Right lobe of liver (tissue), 4 donors: ENCODE measurements around the gene MYBPC3.

ENCODE experiments used
- POLR2A ChIP-seq: fragments of 450-650 bp; IDR thresholded peaks from one replicate; pipeline ENCODE4 v1.6.1; 2017; ENCODE audit warnings: antibody characterized with exemption, mild to moderate bottlenecking
- TF ChIP-seq, protein P1 (sequence below), 4 donors: fragments of 200-600 bp in 3 of 4; fragments of 450-650 bp in 1 of 4; IDR thresholded peaks; one replicate each; pipeline versions ENCODE4 v1.5.1 to v1.8.0; 2016 to 2022; ENCODE audit warnings: antibody characterized with exemption in 4 of 4, mild to moderate bottlenecking in 2 of 4
- donor health status: DM: no; HTN: no; CAD: no.
- donor health status: DM: no; HTN: no; CAD: no.
- donor health status: DM: no; HTN: yes; CAD: no.

DNA sequence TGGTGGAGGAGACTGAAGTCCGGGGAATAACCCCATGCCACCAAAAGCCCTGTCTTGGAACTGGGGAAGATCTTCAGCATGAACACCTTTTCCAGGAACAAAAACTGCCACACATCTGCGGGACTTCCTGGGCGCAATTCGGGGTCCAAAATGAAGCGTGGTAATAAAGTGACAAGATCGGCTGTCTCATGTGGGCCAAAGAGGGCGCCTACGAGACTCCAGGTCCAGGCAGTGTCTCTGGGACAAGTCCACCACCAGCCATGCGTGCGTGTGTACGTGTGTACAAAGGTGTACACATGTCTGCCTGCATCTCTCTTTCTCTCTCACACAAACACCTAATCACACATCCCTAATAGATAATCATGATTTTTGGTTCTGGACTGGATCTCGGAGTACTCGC is 8.9 kb upstream of the MYBPC3 start:
- TF ChIP-seq, protein P1, sequence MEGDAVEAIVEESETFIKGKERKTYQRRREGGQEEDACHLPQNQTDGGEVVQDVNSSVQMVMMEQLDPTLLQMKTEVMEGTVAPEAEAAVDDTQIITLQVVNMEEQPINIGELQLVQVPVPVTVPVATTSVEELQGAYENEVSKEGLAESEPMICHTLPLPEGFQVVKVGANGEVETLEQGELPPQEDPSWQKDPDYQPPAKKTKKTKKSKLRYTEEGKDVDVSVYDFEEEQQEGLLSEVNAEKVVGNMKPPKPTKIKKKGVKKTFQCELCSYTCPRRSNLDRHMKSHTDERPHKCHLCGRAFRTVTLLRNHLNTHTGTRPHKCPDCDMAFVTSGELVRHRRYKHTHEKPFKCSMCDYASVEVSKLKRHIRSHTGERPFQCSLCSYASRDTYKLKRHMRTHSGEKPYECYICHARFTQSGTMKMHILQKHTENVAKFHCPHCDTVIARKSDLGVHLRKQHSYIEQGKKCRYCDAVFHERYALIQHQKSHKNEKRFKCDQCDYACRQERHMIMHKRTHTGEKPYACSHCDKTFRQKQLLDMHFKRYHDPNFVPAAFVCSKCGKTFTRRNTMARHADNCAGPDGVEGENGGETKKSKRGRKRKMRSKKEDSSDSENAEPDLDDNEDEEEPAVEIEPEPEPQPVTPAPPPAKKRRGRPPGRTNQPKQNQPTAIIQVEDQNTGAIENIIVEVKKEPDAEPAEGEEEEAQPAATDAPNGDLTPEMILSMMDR (IDR thresholded peaks at IDR 0.05): no peak
- no peak for TF ChIP-seq POLR2A
